SU-DHL-6 (cell line): Measurements from ENCODE around the gene TLK1.
A peak's percentile ranks its signal among the peaks of the same experiment; 100 is the strongest.

Experiments
- H2AFZ ChIP-seq: fragments of 200-600 bp; sonication (generic); 2 replicates; pipeline ENCODE4 v1.6.1; 2014; ENCODE audit warnings: low read depth, mild to moderate bottlenecking, moderate library complexity, mixed read lengths, antibody characterized with exemption, low read length; ENCODE audit not compliant: severe bottlenecking
- H3F3A ChIP-seq: fragments of 200-600 bp; shearing (Covaris generic); 2 replicates; pipeline ENCODE4 v1.6.0; 2016; ENCODE audit warnings: antibody characterized with exemption, mild to moderate bottlenecking; ENCODE audit not compliant: insufficient read depth
- H3K27ac ChIP-seq: fragments of 200-600 bp; sonication (generic); 2 replicates; pipeline ENCODE4 v1.5.1; 2016; ENCODE audit warnings: low read depth, mild to moderate bottlenecking, low read length, moderate library complexity, mixed read lengths
- H3K27me3 ChIP-seq: fragments of 200-600 bp; sonication (generic), shearing (Covaris generic); 2 replicates; pipeline ENCODE4 v1.6.0; 2014; ENCODE audit warnings: mild to moderate bottlenecking, low read length
- H3K36me3 ChIP-seq: fragments of 200-600 bp; sonication (generic); 2 replicates; pipeline ENCODE4 v1.6.1; 2014; ENCODE audit warnings: mild to moderate bottlenecking, low read length, mixed read lengths
- H3K4me2 ChIP-seq: fragments of 300-600, 200-600 bp; shearing (Covaris generic), sonication (generic); 2 replicates; pipeline ENCODE4 v1.6.0; 2014; ENCODE audit warnings: low read length, low read depth, mild to moderate bottlenecking; ENCODE audit not compliant: poor library complexity, severe bottlenecking
- H3K4me3 ChIP-seq: fragments of 200-600 bp; sonication (generic); 2 replicates; pipeline ENCODE4 v1.5.1; 2014; ENCODE audit warnings: antibody characterized with exemption, low read length, mild to moderate bottlenecking, mixed read lengths; ENCODE audit not compliant: insufficient read depth, poor library complexity, severe bottlenecking
- H3K79me2 ChIP-seq: fragments of 200-600 bp; sonication (generic); 2 replicates; pipeline ENCODE4 v1.6.1; 2014; ENCODE audit warnings: mild to moderate bottlenecking, low read length, moderate library complexity; ENCODE audit not compliant: insufficient read depth
- H3K9ac ChIP-seq: fragments of 200-600 bp; sonication (generic); 2 replicates; pipeline ENCODE4 v1.7.0; 2014; ENCODE audit warnings: mild to moderate bottlenecking, low read length
- H3K9me2 ChIP-seq: fragments of 200-600 bp; sonication (generic); replicated peaks from 2 replicates; pipeline ENCODE4 v1.6.1; 2014; ENCODE audit warnings: low read length; ENCODE audit not compliant: insufficient read depth
- H3K9me3 ChIP-seq: fragments of 200-600 bp; sonication (generic); 2 replicates; pipeline ENCODE4 v1.6.1; 2014; ENCODE audit warnings: low read length, mixed read lengths; ENCODE audit not compliant: insufficient read depth
- H4K20me1 ChIP-seq: fragments of 200-600 bp; sonication (generic); 2 replicates; pipeline ENCODE4 v1.6.1; 2014; ENCODE audit warnings: low read depth, mild to moderate bottlenecking, antibody characterized with exemption, low read length, moderate library complexity, mixed read lengths
- CTCF ChIP-seq: fragments of 200-600 bp; sonication (generic); IDR thresholded peaks from one replicate; pipeline ENCODE4 v1.5.1; 2017; ENCODE audit warnings: antibody characterized with exemption, mild to moderate bottlenecking, low read length, moderate library complexity; ENCODE audit not compliant: insufficient read depth, poor library complexity, severe bottlenecking
- EZH2phosphoT487 ChIP-seq: fragments of 200-600 bp; sonication (generic), shearing (Covaris generic); conservative IDR thresholded peaks from 2 replicates; pipeline ENCODE4 v1.6.1; 2018; ENCODE audit warnings: mild to moderate bottlenecking, antibody characterized with exemption, low read length, moderate library complexity, mixed read lengths

The TLK1 gene

GRCh38 chr2:171159372-171160118, 1.1 kb downstream of the TLK1 start:
- no peaks in the 10 kb centered on the region for H3K9me3 ChIP-seq
- peaks cover 39% of the 10 kb centered on the region for H4K20me1 ChIP-seq
- H3K36me3 ChIP-seq = no peaks in the 10 kb centered on the region
- H3K27me3 ChIP-seq = no peaks in the 10 kb centered on the region
- H2AFZ ChIP-seq = no peak overlapping the region
- peak overlapping the region; percentile 89 for H3K4me2 ChIP-seq
- TF ChIP-seq CTCF (peak; percentile 76), EZH2phosphoT487 (no peak)
- H3K9me2 ChIP-seq = no peaks in the 10 kb centered on the region
- peak overlapping the region; percentile 64 for H3K4me3 ChIP-seq
- H3K79me2 ChIP-seq = peaks cover 63% of the 10 kb centered on the region
- H3K27ac ChIP-seq = peak overlapping the region; percentile 96
- H3F3A ChIP-seq = peaks cover 27% of the 10 kb centered on the region
- H3K9ac ChIP-seq = peak overlapping the region; percentile 99

- H3K9me3 ChIP-seq = no peaks in the 10 kb centered on the region
- H3F3A ChIP-seq = peaks cover 23% of the 10 kb centered on the region
- H3K79me2 ChIP-seq = peaks cover 70% of the 10 kb centered on the region
- no peak overlapping the region for H2AFZ ChIP-seq
- H3K27ac ChIP-seq = peak overlapping the region; percentile 96
- H3K36me3 ChIP-seq = no peaks in the 10 kb centered on the region
- peaks cover 46% of the 10 kb centered on the region for H4K20me1 ChIP-seq
- H3K4me2 ChIP-seq = peak overlapping the region; percentile 89
- no peak for TF ChIP-seq EZH2phosphoT487
- no peak for TF ChIP-seq CTCF
- peak overlapping the region; percentile 64 for H3K4me3 ChIP-seq
- peak overlapping the region; percentile 99 for H3K9ac ChIP-seq
- no peaks in the 10 kb centered on the region for H3K27me3 ChIP-seq
- H3K9me2 ChIP-seq = no peaks in the 10 kb centered on the region
Observed at GRCh38 chr2:171158790-171159371, 1.8 kb downstream of the TLK1 start.

GRCh38 chr2:171158036-171158789, 2.5 kb downstream of the TLK1 start:
- TF ChIP-seq EZH2phosphoT487 (no peak), CTCF (no peak)
- Histone ChIP-seq H3K9me2 (no peaks in the 10 kb centered on the region), H4K20me1 (peaks cover 49% of the 10 kb centered on the region), H3K79me2 (peaks cover 76% of the 10 kb centered on the region), H3K4me2 (peak overlapping the region; percentile 89), H3K9me3 (no peaks in the 10 kb centered on the region), H3K36me3 (no peaks in the 10 kb centered on the region), H3K4me3 (peak overlapping the region; percentile 64), H3F3A (peaks cover 22% of the 10 kb centered on the region), H3K27me3 (no peaks in the 10 kb centered on the region), H3K9ac (peak overlapping the region; percentile 99), H2AFZ (no peak overlapping the region), H3K27ac (peak overlapping the region; percentile 96)
